ENCODE data around the gene XG.
"Not testable (repeated sequence)": the region's sequence is repeated elsewhere in the genome, so short reads cannot be mapped to it uniquely, and the experiment has no call there.

Gene XG

GRCh38 chrX:2735270-2735669 lies 16.6 kb upstream of the XG start:
- no peak for DNase-seq

- DNase-seq, result no peak
Observed at GRCh38 chrX:2740672-2741071, 11.2 kb upstream of the XG start.

- no peak for DNase-seq
Observed at GRCh38 chrX:2741386-2741785, 10.5 kb upstream of the XG start.

DNA sequence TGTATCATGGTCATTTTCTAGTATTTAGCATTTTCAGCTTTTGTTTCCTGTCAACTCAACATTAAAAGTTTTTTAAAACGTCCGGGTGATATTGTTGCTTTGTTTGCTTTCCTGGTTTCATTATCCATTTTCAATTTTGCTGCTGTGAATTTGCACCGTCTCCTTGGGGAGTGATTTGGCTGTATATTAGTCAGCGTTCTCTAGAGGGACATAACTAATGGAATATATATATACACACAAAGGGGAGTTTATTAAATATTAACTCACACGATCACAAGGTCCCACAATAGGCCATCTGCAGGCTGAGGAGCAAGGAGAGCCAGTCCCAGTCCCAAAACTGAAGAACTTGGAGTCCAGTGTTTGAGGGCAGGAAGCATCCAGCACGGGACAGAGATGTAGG lies 5.6 kb upstream of the XG start:
- not testable (repeated sequence) for DNase-seq

DNA sequence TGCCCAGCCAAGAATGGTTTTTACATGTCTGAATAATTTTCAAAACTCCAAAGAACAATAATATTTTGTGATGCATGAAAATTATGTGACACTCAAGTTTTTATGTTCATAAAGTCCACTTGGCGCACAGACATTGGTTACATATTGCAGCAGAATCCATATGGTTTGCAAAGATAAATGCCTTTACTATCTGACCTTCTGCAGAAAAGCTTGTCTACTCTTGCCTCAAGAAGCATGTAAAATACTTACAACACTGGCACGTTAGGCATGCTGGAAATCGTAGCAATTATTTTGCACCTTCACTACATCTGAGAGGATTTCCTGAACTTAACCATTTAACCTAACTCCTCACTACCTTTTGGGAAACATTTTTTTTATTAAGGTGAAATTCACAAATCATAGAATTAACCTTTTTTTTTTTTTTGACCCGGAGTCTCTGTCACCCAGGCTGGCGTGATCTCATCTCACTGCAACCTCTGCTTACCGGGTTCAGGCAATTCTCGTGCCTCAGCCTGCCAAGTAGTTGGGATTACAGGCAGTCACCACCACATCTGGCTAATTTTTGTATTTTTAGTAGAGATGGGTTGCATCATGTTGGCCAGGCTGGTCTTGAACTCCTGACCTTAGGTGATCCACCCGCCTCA lies 3.5 kb upstream of the XG start:
- no peak for DNase-seq

DNA sequence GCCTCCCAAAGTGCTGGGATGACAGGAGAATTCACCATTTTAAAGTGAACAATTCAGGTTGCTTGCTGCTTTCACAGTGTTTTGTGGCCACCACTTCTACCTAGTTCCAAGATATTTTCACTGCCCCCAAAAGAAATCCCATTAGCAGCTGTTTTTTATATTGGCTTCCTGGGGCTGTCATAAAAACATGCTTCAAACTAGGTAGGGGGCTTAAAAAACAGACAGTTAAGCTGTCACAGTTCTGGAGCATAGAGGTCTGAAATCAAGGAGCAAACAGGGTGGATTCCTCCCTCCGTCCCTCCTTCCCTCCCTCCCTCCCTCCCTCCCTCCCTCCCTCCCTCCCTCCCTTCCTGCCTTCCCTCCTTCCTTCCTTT lies 3.0 kb upstream of the XG start:
- no peak for DNase-seq

DNA sequence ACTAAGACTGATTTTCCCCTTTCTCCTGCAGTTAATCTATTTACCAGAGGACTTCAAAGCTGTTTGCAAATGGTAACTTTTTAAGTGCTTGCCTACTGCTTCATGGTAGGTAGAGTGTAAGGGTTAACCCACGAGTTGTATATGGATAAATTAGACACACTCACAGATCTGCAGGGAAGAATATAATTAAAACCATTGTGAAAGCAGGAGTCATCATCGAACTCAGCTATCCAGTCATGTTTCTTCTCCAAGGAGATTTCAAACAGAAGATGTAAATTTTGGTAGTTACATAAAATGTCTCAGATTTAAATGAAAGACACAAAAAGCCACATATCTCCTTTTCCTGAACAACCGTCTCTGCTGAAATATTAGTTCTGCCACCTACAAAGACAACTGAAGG lies 549 bp upstream of the XG start:
- no peak for DNase-seq

DNA sequence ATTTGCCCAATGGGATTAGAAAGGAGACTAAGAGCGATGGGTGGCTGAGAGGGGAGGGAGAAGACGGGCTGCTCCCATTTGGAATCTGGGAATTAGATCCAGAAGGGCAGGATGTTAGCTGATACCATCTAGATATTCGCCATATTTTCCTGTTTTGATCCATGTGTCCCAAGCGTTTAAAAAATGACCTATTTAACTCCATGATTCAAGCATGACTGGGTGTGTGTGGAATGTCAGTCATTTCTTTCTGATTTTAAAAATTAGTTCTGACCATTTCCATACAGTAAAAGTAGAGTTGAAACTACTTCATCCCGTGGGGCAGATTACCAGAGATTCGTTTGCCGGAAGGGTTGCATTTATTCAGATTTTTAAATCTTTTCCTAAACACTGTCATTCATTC lies 601 bp downstream of the XG start:
- not testable (repeated sequence) for DNase-seq

DNA sequence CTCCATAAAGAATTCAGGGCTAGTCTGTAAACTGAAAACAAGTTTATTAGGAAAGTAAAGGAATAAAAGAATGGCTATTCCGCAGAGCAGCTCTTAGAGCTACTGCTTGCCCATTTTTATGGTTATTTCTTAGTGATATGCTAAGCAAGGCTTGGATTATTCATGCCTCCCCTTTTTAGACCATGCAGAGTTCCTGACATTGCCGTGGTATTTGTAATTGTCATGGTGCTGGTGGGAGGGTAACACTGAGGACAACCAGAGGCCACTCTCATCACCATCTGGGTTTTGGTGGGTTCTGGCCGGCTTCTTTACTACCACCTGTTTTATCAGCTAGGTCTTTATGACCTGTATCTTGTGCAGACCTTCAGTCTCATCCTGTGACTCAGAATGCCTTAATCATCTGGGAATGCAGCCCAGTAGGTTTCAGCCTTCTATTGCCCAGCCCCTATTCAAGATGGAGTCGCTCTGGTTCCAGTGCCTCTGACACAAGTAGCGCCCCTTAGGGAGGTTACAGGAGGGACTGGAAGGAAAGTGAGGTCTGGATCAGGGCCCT lies 3.4 kb downstream of the XG start:
- not testable (repeated sequence) for DNase-seq

- no peak for DNase-seq
Observed at GRCh38 chrX:2756548-2756947, 4.7 kb downstream of the XG start.

DNA sequence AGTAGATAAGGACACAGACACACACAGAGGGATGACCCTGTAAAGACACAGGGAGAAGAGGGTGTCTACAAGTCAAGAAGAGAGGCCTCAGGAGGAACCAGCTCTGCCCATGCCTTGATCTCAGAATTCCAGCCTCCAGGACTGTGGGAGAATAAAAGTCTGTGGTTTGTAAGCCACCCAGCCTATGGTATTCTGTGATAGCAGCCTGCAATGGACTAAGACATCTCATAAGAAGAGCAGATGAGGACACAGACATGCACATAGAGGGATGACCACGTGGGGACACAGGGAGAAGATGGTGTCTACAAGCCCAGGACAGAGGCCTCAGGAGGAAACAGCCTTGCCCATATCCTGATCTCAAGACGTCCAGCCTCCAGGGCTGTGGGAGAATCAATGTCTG lies 9.4 kb downstream of the XG start:
- DNase-seq, result no peak

- DNase-seq, result not testable (repeated sequence)
Observed at GRCh38 chrX:2762671-2763070, 10.8 kb downstream of the XG start.

- DNase-seq, result not testable (repeated sequence)
Observed at GRCh38 chrX:2764766-2765548, 13.1 kb downstream of the XG start.

- DNase-seq, result no peak
Observed at GRCh38 chrX:2765549-2765830, 13.7 kb downstream of the XG start.

DNA sequence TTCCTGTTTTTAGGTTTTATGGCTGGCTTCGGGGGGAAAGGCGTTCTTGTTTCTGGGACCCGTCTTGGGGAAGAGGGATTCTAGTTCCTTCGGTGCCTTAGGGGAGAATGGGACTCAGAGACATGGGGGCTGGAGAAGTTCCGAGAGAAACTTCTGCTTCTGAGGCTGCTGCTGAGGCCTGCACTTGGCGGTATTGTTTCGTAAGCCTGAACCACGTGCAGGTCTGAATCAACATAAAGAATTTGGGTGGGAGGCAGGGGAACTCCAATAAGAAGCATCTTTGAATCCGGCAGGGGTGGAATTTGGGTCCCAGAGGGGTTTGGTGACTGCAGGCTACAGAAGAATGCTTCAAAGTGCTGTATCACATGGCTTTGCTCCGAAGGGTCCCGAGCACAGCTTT lies 15.1 kb downstream of the XG start:
- DNase-seq, result no peak

DNA sequence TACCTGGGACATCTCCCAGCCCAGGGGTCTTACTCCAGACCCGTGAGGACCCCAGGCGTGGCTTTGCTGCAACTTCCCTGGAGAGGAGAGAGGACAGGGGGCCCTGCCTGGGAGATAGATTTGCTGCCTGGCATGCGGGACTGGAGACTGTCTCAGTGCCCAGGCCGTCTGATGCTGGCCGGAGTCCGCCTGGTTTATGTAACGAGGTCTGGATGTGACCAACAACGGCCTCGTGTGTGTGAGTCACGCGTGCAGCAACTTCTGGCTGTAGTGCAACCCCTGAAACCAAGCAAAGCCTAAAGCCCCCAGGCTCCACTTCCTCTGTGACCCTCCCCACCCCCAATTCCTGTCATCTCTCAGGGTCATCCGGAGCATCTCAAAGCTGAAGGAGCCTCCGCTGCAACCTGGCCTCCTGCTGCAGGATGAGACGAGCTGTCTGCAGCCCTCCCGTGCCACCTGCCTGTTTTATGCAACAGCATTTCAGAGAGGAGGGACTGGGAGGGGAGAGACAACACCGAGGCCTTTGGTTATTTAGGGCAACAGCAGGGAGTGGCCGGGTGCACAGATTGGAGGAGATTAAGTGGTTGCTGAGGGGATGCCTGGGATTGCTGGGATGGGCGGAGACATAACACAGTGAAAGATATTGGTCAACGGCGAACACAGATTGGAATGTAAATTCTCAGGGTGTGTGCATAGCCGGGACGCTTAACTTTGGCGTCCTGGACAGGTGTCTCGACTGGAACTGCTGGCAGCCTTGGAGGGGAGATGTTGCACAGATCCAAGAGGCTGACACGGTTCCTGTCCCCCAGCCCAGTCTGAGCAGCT lies 16.0 kb downstream of the XG start:
- no peak for DNase-seq

GRCh38 chrX:2769615-2770014 lies 17.8 kb downstream of the XG start:
- no peak for DNase-seq

DNA sequence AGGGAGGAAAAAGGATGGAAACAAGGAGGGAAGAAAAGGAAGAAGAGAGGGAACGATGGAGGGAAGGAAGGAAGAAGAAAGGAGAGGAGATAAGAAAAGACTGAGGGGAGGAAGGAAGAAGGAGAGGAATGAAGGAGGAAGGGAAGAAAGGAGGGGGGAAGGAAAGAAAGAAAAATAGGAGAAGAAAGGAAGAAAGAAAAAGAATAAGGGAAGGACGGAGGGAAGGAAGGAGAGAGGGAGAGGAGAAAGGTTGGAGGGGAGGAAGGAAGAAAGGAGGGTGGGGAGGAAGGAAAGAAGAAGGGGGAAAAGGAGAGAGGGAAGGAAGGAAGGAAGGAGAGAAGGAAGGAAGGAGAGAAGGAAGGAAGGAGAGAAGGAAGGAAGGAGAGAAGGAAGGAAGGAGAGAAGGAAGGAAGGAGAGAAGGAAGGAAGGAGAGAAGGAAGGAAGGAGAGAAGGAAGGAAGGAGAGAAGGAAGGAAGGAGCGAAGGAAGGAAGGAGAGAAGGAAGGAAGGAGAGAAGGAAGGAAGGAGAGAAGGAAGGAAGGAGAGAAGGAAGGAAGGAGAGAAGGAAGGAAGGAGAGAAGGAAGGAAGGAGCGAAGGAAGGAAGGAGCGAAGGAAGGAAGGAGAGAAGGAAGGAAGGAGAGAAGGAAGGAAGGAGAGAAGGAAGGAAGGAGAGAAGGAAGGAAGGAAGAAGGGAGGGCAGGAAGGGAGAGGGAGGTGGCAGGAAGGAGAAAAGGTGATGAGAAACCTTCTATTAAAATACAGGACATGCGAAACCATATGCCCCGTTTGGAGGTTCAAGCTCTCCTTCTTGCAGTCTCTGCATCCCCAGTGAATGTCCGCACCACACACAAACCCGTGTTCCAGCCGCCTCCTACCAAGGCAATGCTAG lies 21.6 kb downstream of the XG start:
- DNase-seq, result not testable (repeated sequence)

DNA sequence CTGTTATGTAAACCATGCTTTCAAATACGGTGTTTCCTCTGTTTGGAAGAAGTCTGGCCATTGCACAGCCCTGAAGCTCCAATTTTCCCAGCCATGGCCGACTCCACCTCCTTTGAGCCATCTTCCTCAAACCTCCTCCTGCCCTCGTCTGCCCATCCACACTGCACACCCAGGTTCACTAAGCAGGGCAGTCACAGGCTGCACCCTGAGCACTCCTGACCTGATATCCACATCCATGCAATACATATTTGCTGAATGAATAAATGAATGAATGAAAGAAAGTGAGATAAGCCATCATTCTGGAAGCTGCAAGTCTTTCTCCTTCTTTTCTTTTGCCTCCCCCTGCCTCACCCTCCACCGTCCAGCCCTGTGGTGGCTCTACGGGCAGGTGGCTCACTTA lies 22.2 kb downstream of the XG start:
- DNase-seq, result no peak

DNA sequence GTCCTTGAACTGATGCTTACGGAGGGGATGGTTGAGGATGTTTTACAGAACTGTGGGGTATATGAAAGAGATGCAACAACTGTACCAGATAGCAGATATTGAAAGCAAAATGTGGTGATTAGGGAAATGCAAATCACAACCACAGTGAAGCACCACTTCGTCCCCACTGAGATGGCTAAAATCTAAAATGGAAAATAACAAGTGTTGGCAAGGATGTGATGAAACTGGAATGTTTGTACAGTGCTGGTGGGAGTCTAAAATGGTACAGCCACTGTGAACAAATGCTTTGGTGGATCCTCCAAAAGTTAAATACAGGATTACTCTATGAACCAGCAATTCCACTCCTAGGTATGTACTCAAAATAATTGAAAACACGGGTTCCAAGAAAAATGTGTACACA lies 22.9 kb downstream of the XG start:
- no peak for DNase-seq

DNA sequence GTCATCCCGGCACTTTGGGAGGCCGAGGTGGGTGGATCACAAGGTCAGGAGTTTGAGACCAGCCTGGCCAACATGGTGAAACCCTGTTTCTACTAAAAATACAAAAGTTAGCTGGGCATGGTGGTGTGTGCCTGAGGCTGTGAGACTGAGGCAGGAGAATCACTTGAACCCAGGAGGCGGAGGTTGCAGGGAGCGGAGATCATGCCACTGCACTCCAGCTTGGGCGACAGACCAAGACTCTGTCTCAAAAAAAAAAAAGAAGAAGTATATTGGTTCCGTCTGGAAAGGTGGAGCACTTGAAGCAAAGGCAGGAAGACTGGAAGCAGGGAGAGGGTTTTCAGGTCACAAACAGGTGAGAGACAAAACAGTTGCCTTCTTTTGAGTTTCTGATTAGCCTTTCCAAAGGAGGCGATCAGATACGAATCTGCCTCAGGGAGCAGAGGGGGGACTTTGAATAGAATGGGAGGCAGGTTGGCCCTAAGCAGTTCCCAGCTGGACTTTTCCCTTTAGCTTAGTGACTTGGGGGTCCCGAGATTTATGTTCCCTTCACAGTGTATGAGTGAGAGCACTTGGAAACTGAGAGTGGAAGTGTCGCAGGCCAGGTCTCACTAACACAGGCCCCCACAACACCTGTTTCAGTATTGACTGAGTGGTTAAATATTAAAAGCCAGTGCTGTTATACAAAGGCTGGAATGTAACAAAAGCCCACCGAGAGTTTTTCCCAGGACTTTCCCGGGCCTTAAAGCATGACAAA lies 28.8 kb downstream of the XG start:
- not testable (repeated sequence) for DNase-seq

DNA sequence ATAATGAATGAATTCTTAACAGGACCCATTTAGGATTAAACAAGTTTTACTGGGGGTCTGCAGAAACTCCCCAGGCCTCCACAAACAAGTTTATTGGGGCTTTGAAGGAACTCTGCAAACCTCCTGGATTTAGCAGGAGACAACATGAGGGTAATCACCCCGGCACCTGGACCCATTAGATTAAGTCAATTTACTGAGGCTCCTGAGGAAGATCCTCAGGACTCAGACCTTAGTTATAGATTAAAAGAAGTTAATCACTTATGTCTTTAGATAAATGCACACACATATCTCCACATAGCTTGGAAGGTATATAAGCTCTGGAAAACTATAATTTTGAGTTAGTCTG lies 29.4 kb downstream of the XG start:
- no peak for DNase-seq
